ENCODE data around the gene FTH1. TPM values are rescaled to one million over a fixed set of nuclear protein-coding genes. Genes with fewer than 3 reads are reported as not detected.
A peak's percentile ranks its signal among the peaks of the same experiment; 100 is the strongest.

The FTH1 gene
- total and polyA plus RNA-seq, 2 of the 13 experiments (the other 11 are each of a cell fraction or from before 2014, with no cell fraction given) = 607 to 760 TPM

DNA sequence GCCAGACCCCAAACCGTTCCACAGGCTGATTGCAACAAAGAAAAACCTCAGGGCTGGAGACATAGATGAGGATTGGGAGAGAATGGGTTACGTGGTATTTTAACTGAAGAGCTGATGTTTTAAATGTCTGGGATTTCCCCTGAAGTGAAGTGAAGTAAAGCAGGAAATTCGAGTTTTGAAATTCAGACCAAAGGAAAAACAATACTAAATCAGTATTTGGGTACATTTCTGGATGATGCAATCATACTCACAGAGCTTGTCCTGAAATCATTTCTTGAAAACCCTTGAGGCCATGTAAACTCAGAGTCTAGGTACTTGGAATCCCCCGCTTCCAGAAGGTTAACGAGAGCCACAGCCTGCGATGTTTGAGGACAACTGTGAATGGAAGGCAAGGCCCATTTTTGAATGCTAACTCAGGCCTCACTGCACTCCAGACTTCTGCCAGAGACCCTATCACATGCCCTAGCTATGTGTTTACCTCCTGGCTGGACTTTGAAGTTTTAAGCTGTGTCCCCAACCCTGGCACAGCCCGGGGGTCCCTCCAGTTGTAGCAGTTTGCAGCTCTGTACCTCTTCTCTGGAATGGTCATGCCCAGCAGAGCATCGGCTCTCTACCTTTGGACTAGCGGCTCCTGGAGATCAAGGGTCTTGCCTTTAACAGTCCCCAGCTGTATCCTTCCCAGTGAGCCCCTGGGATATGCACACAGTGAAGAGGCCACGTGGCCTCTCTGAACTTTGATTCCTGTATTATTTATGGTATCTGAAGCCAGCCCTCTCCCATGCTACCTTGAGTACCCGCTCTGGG lies 5.4 kb upstream of the FTH1 start (continued):
- TF ChIP-seq, protein P1, sequence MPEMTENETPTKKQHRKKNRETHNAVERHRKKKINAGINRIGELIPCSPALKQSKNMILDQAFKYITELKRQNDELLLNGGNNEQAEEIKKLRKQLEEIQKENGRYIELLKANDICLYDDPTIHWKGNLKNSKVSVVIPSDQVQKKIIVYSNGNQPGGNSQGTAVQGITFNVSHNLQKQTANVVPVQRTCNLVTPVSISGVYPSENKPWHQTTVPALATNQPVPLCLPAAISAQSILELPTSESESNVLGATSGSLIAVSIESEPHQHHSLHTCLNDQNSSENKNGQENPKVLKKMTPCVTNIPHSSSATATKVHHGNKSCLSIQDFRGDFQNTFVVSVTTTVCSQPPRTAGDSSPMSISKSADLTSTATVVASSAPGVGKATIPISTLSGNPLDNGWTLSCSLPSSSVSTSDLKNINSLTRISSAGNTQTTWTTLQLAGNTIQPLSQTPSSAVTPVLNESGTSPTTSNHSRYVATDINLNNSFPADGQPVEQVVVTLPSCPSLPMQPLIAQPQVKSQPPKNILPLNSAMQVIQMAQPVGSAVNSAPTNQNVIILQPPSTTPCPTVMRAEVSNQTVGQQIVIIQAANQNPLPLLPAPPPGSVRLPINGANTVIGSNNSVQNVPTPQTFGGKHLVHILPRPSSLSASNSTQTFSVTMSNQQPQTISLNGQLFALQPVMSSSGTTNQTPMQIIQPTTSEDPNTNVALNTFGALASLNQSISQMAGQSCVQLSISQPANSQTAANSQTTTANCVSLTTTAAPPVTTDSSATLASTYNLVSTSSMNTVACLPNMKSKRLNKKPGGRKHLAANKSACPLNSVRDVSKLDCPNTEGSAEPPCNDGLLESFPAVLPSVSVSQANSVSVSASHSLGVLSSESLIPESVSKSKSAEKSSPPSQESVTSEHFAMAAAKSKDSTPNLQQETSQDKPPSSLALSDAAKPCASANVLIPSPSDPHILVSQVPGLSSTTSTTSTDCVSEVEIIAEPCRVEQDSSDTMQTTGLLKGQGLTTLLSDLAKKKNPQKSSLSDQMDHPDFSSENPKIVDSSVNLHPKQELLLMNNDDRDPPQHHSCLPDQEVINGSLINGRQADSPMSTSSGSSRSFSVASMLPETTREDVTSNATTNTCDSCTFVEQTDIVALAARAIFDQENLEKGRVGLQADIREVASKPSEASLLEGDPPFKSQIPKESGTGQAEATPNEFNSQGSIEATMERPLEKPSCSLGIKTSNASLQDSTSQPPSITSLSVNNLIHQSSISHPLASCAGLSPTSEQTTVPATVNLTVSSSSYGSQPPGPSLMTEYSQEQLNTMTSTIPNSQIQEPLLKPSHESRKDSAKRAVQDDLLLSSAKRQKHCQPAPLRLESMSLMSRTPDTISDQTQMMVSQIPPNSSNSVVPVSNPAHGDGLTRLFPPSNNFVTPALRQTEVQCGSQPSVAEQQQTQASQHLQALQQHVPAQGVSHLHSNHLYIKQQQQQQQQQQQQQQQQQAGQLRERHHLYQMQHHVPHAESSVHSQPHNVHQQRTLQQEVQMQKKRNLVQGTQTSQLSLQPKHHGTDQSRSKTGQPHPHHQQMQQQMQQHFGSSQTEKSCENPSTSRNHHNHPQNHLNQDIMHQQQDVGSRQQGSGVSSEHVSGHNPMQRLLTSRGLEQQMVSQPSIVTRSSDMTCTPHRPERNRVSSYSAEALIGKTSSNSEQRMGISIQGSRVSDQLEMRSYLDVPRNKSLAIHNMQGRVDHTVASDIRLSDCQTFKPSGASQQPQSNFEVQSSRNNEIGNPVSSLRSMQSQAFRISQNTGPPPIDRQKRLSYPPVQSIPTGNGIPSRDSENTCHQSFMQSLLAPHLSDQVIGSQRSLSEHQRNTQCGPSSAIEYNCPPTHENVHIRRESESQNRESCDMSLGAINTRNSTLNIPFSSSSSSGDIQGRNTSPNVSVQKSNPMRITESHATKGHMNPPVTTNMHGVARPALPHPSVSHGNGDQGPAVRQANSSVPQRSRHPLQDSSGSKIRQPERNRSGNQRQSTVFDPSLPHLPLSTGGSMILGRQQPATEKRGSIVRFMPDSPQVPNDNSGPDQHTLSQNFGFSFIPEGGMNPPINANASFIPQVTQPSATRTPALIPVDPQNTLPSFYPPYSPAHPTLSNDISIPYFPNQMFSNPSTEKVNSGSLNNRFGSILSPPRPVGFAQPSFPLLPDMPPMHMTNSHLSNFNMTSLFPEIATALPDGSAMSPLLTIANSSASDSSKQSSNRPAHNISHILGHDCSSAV (CRISPR knock-in tag; IDR thresholded peaks at IDR 0.05; ENCODE audit: borderline replicate concordance) = no peak
- TF ChIP-seq ATF2 (CRISPR knock-in tag; IDR thresholded peaks at IDR 0.05) (peak; percentile 68), KLF12 (CRISPR knock-in tag; IDR thresholded peaks at IDR 0.05; ENCODE audit: borderline replicate concordance) (0 out of 2 replicates have a peak, but pooled peaks have one; percentile 15), ZNF407 (CRISPR knock-in tag; IDR thresholded peaks at IDR 0.05; ENCODE audit: not compliant biosample characterization) (no peak)
- TF ChIP-seq, protein P2, sequence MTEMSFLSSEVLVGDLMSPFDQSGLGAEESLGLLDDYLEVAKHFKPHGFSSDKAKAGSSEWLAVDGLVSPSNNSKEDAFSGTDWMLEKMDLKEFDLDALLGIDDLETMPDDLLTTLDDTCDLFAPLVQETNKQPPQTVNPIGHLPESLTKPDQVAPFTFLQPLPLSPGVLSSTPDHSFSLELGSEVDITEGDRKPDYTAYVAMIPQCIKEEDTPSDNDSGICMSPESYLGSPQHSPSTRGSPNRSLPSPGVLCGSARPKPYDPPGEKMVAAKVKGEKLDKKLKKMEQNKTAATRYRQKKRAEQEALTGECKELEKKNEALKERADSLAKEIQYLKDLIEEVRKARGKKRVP (CRISPR knock-in tag; IDR thresholded peaks at IDR 0.05) = peak; percentile 91 to 96

Data from HepG2 (cell line).